Mononuclear cell (primary cell): ENCODE measurements around the gene LXN. TPM values are rescaled to one million over a fixed set of nuclear protein-coding genes. Genes with fewer than 3 reads are reported as not detected.
A peak's percentile ranks its signal among the peaks of the same experiment; 100 is the strongest.

Experiments used
- H3K27me3 ChIP-seq: 2 replicates; pipeline ENCODE4 v1.6.0; 2011; ENCODE audit warnings: low read length, control low read depth; ENCODE audit not compliant: insufficient read depth
- H3K4me1 ChIP-seq: 2 replicates; pipeline ENCODE4 v1.5.1; 2011; ENCODE audit warnings: mild to moderate bottlenecking, low read length, control low read depth; ENCODE audit not compliant: insufficient read depth
- H3K4me3 ChIP-seq: 2 replicates; pipeline ENCODE4 v1.5.1; 2011; ENCODE audit warnings: mild to moderate bottlenecking, low read length, moderate library complexity
- H3K9me3 ChIP-seq: 2 replicates; pipeline ENCODE4 v1.5.1; 2011; ENCODE audit warnings: low read depth, mild to moderate bottlenecking, control low read depth, low read length
- total RNA-seq: library from RNA; depleted of rRNA; stranded (reverse); fragments of >200 nt; gene quantifications from one replicate; pipeline ENCODE4 v1.2.3, GENCODE V29; 2012

Gene LXN
- total RNA-seq, 1 donor: 2.7 TPM

DNA sequence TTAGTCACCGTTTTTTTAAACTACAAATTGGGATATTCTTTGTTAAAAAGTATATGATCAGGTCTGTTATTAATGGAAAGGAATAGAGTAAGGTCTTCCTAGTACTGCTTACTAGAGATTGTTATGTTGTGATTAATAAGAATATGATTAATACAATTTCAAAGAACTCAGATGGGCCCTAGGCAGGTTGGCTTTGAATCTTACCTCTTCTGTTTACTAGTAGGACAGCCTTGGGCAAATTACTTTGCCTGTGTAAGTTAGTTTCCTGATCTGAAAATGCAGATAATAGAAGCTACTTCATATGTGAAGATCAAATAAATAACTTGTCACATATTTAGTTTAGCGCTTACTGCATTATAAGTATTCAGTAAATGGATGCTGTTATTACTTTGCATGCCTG lies 21.3 kb downstream of the LXN start:
- Histone ChIP-seq H3K9me3 (no peaks in the 10 kb centered on the region), H3K4me1 (no peaks in the 10 kb centered on the region), H3K27me3 (no peaks in the 10 kb centered on the region), H3K4me3 (no peak overlapping the region)

DNA sequence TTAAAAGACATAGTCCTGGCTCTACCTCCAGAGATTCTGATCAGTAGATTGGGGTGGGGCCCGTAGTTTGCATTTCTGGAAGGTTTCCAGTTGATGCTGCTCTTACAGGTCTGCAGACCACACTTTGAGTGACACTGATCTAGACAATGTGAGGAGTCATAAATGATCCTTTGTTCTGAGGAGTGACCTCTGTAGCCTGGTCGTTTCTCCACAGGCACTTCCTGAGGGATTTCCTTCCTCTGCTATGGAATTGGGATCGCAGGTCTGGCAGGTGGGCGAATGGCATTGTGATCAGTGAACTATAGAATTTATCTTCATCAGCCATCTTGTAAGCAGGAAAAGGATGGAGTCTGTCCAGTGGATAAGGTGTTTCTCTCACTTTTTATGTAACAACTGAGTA lies 22.7 kb downstream of the LXN start:
- no peaks in the 10 kb centered on the region for H3K27me3 ChIP-seq
- H3K4me1 ChIP-seq: peaks cover 13% of the 10 kb centered on the region

DNA sequence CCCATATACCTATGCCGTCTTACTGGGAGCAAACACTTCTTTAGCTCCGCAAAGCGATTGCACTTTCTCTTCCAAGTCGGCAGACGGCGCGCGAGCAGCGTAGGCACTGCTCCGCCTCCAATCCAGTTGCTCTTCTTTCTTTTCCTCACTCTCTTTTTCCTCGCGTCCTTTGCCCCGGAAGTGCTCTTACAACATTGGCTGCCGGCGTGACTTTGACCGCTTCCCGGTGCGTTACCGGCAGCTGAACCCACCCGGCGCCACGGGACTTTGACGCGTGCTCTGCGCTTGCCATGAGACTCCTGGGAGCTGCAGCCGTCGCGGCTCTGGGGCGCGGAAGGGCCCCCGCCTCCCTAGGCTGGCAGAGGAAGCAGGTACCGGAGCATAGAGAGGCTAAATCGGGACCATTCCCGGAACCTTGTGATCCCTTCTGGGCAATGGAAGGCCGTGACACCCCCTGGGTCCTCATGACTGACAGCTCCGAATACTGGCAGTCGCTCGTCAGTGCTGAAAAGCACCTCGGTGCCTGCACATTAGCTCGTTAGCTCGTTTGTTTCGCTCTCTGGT lies 28.0 kb downstream of the LXN start, which contains the start of gene GFM1:
GFM1 (plus strand) TSS at position 183 of the 564 bp plus-strand sequence; CDS start at position 291, 108 bp downstream.
- Histone ChIP-seq H3K4me1 (peaks cover 15% of the 10 kb centered on the region), H3K9me3 (no peaks in the 10 kb centered on the region), H3K4me3 (peak within 1 kb of the TSS; percentile 93), H3K27me3 (no peaks in the 10 kb centered on the region)

More for the DNA sequence above, 22.7 kb downstream of the LXN start:
- Histone ChIP-seq H3K4me3 (no peak overlapping the region), H3K9me3 (no peaks in the 10 kb centered on the region)

DNA sequence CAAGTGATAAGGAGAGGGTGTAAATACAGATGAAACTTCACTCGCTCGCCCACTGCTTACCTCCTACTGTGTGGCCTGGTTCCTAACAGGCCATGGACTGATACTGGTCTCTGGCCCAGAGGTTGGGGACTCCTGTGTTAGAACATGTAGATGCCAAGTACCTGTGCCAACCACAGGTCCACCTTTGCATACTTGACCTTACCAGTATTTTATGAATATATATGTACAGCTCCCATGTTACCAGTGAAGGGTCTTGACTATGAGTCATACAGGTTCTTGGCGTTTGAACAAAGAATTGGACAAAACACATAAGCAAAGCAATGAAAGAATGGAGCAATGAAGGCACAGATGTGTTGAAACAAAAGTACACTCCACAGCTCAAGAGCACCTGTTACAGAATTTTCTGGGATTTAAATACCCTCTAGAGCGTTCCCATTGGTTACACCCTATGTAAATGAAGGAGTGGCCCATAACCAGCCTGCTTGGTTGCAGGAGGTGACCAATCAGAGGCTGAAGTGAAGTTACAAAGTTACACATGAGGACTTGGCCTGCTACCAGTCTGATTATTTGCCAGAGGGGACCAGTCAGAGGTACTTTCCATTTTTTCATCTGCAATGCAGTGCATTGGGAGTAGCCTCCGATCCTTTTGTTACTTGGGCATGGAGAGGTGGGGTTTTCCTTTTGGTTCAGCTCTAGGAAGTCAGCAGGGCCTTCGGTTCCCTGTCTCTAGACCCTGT lies 29.8 kb downstream of the LXN start:
- Histone ChIP-seq H3K9me3 (no peaks in the 10 kb centered on the region), H3K27me3 (no peaks in the 10 kb centered on the region), H3K4me3 (no peak overlapping the region), H3K4me1 (peaks cover 15% of the 10 kb centered on the region)

DNA sequence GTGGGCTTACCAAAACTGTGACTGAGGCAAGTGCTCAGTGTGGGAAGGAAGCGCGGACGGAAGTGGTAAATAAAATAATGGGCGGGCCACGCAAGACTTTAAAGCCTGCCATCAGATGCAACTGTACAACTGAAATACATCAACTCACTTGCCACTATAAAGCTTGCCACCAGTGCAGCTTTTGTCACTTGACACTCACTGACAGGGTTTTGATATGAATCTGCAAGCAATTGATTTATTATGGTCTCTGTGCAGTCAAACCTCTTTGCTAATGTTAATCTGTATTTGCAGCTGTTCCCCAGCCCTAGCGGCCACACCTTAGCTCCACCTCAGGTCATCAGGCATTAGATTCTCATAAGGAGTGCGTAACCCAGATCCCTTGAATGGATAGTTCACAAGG lies 30.4 kb downstream of the LXN start:
- H3K4me1 ChIP-seq: peaks cover 15% of the 10 kb centered on the region
- no peaks in the 10 kb centered on the region for H3K27me3 ChIP-seq
- no peaks in the 10 kb centered on the region for H3K9me3 ChIP-seq
- no peak overlapping the region for H3K4me3 ChIP-seq

DNA sequence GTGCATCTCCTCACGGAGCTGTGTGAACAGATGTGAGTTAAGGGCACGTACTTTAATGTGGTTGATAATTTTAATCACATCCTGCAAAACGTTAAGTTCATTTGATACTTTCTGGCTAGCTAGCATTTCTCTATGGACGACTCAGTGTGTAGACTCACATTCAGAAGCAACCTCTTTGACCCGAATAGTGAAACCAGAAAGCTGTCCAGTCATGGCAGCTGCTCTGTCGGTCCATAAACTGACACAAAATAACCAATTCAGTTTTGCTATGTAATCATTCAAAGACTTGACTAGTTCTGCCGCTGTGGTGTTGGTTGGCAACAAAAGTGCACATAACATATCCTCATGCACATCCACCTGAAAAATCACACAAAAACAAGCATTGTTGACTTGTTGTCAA lies 31.8 kb downstream of the LXN start:
- H3K4me3 ChIP-seq: no peak overlapping the region
- peaks cover 10% of the 10 kb centered on the region for H3K4me1 ChIP-seq
- no peaks in the 10 kb centered on the region for H3K27me3 ChIP-seq
- no peaks in the 10 kb centered on the region for H3K9me3 ChIP-seq

DNA sequence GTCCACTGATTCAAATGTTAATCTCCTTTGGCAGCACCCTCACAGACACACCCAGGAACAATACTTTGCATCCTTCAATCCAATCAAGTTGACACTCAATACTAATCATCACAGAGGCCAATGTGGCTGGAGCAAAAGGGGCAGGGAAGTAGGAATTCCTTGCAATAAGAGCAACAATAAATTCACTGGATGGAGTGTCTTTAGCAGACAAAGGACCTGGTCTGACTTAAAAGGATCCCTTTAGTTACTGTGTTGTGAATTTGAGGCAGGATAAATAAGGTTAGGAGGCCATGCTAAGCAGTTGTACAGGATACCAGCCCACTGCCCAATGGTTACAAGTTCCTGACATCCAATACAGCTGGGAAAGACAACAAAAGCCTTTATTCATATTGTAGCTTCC lies 40.5 kb downstream of the LXN start:
- H3K9me3 ChIP-seq: no peaks in the 10 kb centered on the region
- H3K27me3 ChIP-seq: no peaks in the 10 kb centered on the region
- H3K4me1 ChIP-seq: no peaks in the 10 kb centered on the region
- no peak overlapping the region for H3K4me3 ChIP-seq

DNA sequence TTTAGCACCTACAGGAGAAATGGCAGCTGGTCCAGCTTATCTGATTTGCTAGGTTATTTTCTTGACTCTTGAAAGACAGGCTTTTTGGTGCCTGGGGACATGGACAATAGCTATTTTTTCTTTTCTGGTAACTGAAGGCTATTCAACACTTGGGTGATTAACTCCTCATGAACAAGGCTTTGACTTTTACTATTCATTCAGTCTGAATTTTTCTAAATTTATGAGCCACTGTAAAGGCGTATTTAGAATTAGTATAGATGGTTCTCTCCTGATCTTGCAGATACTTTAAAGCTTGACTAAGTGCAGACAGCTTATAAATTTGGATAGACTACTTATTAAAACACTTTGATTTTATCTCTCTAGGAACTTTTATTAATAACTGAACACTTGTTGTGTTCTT lies 46.6 kb downstream of the LXN start:
- Histone ChIP-seq H3K4me3 (no peak overlapping the region), H3K27me3 (no peaks in the 10 kb centered on the region), H3K9me3 (no peaks in the 10 kb centered on the region), H3K4me1 (no peaks in the 10 kb centered on the region)

DNA sequence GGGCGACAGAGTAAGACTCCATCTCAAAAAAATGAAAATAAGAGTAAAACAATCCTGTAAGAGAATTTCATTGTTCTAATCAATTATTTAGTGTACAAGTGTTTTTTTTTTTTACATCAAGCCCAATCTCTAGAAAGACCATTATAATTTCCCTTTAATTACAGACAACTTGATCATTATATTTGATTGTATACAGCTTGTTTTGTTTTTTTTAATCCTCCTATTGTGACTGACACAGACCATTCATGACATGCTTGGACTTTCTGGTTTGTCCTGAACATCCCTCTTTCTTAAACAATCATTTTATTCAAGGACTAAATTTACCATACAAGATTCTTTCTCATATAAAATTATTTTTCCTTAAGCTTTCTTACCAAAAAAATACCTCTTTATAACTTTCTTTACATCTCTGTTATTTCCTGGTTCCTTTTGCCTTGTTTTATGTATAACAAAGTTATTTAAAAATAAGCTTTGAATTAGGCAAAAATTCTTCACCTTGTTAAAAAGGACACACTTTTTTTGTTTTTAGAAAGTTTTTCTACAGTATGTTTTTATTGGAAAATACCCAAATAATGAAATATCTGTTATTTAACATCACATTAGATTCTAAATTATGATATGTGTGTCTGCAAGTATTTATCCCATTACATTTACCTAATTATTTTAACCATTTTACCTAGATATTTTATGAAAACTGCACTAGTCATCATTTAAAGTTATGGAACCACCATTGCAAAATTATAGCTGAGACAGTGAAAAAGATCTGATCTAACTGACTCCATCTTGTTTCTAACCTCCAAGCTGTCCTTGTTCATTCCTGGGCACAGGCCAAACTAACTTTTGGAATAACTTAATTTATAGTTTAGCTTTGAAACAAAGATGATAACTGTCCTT lies 54.2 kb downstream of the LXN start:
- H3K9me3 ChIP-seq: peaks cover 7% of the 10 kb centered on the region
- H3K4me3 ChIP-seq: no peak overlapping the region
- peaks cover 6% of the 10 kb centered on the region for H3K27me3 ChIP-seq
- H3K4me1 ChIP-seq: no peaks in the 10 kb centered on the region

Other genes starting within 250 kb of the LXN start
- gene MLF1, start 101.5 kb downstream of the LXN start, total RNA-seq: 0.73 TPM
- 34.0 TPM for gene GFM1, start 28.1 kb downstream of the LXN start, total RNA-seq
- not detected for gene RARRES1, start 59.8 kb upstream of the LXN start, total RNA-seq
- 91.4 TPM for gene MFSD1, start 129.4 kb upstream of the LXN start, total RNA-seq